ENCODE results near the gene GLDN. TPM values are rescaled to one million over a fixed set of nuclear protein-coding genes. Genes with fewer than 3 reads are reported as not detected.
A peak's percentile ranks its signal among the peaks of the same experiment; 100 is the strongest.
"Not testable (repeated sequence)": the region's sequence is repeated elsewhere in the genome, so short reads cannot be mapped to it uniquely, and the experiment has no call there.

GLDN gene
- total RNA-seq, 4 donors from 2014 or later: 25.1 to 51.7 (median 30.7) TPM

- ATAC-seq (ENCODE audit: low FRiP score) (peak; percentile 11), DNase-seq (ENCODE audit: low spot score) (no peak)
- no peak for TF ChIP-seq CTCF (IDR thresholded peaks at IDR 0.05)
Observed at GRCh38 chr15:51443282-51443914, 101.9 kb downstream of the GLDN start.

GRCh38 chr15:51444112-51444511 is 102.7 kb downstream of the GLDN start:
- no peak for DNase-seq (ENCODE audit: low spot score)
- ATAC-seq (ENCODE audit: low FRiP score): no peak
- no peak for TF ChIP-seq CTCF (IDR thresholded peaks at IDR 0.05)

- TF ChIP-seq CTCF (IDR thresholded peaks at IDR 0.05): no peak
- ATAC-seq (ENCODE audit: low FRiP score) (no peak), DNase-seq (ENCODE audit: low spot score) (no peak)
Observed at GRCh38 chr15:51444807-51445206, 103.4 kb downstream of the GLDN start.

GRCh38 chr15:51446029-51446744 is 104.7 kb downstream of the GLDN start:
- ATAC-seq (ENCODE audit: low FRiP score): not testable (repeated sequence)

GRCh38 chr15:51447855-51448621 is 106.6 kb downstream of the GLDN start:
- no peak for DNase-seq (ENCODE audit: low spot score)
- no peak for TF ChIP-seq CTCF (IDR thresholded peaks at IDR 0.05)
- no peak for ATAC-seq (ENCODE audit: low FRiP score)

More at GRCh38 chr15:51446029-51446744, 104.7 kb downstream of the GLDN start:
- not testable (repeated sequence) for DNase-seq (ENCODE audit: low spot score)

GRCh38 chr15:51448622-51449399 is 107.4 kb downstream of the GLDN start:
- TF ChIP-seq CTCF (IDR thresholded peaks at IDR 0.05): no peak
- ATAC-seq (ENCODE audit: low FRiP score): peak; percentile 52
- DNase-seq (ENCODE audit: low spot score): no peak

GRCh38 chr15:51450001-51450400 is 108.5 kb downstream of the GLDN start:
- ATAC-seq (ENCODE audit: low FRiP score) (peak; percentile 66), DNase-seq (ENCODE audit: low spot score) (no peak)
- no peak for TF ChIP-seq CTCF (IDR thresholded peaks at IDR 0.05)

Data from omental fat pad (tissue), 4 donors.